HG02759 (cell line): ENCODE data around the gene RBM24.
"Not testable (repeated sequence)": the region's sequence is repeated elsewhere in the genome, so short reads cannot be mapped to it uniquely, and the experiment has no call there.

Experiments used
- ATAC-seq: cut with Tn5 transposase; IDR thresholded peaks from one replicate; pipeline ENCODE4 v1.9.1; 2021; ENCODE audit warnings: mild to moderate bottlenecking, moderate library complexity; ENCODE audit not compliant: unreplicated experiment

RBM24 gene

GRCh38 chr6:17289630-17290061 is 8.5 kb downstream of the RBM24 start:
- ATAC-seq = no peak

GRCh38 chr6:17291778-17292177 is 10.6 kb downstream of the RBM24 start:
- no peak for ATAC-seq

DNA sequence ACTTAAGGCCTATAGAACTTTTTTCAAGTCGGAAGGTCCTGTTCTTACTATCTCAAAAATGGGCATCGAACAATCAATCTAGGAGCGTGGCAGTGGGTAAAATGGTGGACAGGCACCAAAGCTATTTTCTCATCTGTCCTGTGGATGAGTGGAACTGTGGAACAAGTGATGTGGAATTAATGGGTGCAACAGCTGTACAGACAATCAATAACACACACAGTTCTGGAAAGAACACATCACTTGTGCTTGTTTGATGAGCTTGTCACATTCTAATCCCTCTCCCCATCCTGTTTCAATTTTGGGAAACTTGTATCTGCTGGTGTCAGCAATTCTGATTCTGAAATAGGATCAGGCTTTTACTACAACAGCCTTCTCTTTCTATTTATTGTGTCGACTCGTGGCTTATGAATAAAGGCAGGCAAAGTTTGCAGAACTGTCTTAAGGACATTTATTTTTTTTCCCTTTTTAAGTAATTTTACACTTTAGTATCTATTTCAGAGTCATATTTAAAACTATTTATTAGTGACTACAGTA is 11.5 kb downstream of the RBM24 start:
- ATAC-seq = no peak

GRCh38 chr6:17293395-17293794 is 12.2 kb downstream of the RBM24 start:
- ATAC-seq = no peak

GRCh38 chr6:17297271-17298080 is 16.3 kb downstream of the RBM24 start:
- ATAC-seq = no peak

GRCh38 chr6:17298257-17298656 is 17.1 kb downstream of the RBM24 start:
- ATAC-seq = no peak

- ATAC-seq = no peak
Measured at GRCh38 chr6:17299222-17299621, 18.1 kb downstream of the RBM24 start.

GRCh38 chr6:17299750-17300149 is 18.6 kb downstream of the RBM24 start:
- ATAC-seq = no peak

- no peak for ATAC-seq
Measured at GRCh38 chr6:17300637-17301036, 19.5 kb downstream of the RBM24 start.

- no peak for ATAC-seq
Measured at GRCh38 chr6:17303444-17303843, 22.3 kb downstream of the RBM24 start.

GRCh38 chr6:17305219-17306001 is 24.2 kb downstream of the RBM24 start:
- no peak for ATAC-seq

DNA sequence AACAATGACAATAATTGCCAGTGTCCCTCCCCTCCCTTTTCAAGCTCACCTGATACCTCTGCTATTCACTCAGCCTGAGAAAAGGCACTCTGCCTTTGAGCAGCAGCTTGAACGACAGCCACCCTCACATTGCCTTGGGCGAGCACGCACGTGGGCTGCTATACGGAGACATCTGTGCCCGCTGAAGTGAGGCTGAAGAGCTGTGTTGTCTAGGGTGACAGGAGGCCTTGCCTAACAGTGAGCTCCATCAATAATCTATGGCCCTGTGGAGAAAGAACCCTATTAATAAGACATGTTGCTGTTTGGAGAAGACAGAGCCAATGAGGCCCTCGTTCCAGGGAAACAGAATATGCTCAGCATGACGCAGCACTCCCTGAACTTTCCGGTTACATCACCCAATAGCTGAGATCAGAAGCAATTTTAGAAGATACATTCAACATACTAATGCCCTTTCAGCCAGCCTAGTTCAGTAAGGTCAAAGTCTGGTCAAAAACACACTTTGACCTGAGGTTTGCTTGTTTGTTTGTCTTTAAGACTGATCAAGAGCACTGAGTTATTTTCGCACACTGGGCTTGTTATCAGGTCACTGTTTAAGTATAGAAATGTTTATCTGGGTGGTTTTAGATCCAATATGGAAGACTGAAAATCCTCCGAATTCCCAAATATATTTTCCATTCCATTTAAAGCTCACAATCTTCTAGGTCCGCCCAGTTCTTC is 30.6 kb downstream of the RBM24 start:
- ATAC-seq = no peak

DNA sequence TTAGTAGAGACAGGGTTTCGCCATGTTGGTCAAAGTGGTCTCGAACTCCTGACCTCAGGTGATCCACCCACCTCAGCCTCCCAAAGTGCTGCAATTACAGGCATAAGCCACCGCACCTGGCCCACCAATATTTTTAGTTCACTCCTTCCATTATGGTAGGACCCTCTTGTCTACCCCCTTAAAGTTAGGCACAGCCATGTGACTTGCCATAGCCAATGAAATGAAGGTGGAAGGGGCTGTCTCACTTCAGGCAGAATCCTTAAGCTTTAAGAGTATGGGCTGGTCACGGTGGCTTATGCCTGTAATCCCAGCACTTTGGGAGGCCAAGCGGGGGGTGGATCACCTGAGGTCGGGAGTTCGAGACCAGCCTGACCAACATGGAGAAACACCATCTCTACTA is 32.1 kb downstream of the RBM24 start:
- ATAC-seq = not testable (repeated sequence)

GRCh38 chr6:17313971-17314370 is 32.8 kb downstream of the RBM24 start:
- no peak for ATAC-seq

- ATAC-seq = no peak
Measured at GRCh38 chr6:17315262-17315661, 34.1 kb downstream of the RBM24 start.

DNA sequence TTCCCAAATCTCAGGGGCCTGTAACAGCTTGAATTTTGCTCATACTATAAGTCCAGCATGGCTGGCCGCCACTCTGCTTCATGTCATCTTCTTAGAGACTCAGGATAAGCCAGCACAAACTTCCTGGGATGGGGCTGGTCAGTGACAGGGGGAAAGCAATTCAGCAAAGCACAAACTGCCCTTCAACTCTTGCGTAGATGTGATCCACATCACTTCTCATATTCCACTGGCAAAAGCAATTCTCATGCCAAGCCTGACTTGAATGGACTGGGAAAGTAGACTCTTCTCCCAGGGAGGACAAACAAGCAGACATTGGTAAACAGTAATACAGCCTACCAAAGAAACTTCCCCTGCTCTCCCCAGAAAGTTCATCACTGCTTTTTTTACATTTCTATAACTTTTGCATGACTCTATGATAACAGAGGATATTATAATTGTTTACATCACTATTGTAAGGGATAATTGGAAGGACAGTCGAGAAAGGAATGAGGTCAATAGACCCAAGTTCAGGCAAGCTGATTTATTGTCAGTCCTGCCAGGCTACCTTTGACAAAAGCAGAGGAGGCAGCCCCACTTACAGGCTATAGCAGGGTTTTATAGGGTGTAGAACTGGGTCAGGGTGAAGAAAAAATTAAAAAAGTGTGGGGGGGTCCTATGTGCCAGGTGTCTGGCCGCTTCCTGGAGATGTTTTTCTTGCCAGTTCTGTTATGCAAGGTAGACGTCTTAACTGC is 37.4 kb downstream of the RBM24 start:
- ATAC-seq = no peak

GRCh38 chr6:17320266-17320665 is 39.1 kb downstream of the RBM24 start:
- ATAC-seq = not testable (repeated sequence)

DNA sequence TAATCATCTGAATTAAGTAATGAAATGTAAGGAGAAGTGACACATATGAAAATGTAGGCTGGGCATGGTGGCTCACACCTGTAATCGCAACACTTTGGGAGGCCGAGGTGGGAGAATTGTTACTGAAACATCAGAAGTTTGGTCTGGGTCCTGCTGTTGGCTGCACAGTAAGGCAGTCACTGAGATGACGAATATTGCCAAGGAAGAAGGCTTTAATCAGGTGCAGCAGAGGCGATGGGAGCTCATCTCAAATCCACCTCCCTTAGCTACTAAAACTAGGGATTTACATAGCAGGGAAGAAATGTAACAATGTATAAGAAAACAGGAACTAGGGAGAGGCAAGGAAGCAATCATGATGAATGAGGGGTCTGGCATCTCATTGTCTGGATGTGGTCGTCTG is 50.1 kb downstream of the RBM24 start:
- ATAC-seq = no peak

DNA sequence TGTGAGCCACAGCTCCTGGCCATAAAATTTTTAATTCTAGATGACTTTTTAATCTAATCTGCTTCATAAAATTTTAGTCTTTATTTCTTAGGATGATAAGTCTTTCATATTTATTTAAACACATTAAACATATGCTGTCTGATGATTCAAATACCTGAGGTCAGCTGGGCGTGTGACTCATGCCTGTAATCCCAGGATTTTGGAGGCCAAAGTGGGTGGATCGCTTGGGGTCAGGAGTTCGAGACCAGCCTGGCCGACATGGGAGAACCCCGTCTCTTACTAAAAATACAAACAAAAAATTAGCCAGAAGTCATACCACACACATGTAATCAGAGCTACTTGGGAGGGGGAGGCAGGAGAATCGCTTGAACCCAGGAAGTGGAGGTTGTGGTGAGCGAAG is 53.1 kb downstream of the RBM24 start:
- no peak for ATAC-seq

GRCh38 chr6:17336425-17336824 is 55.3 kb downstream of the RBM24 start:
- ATAC-seq = no peak

DNA sequence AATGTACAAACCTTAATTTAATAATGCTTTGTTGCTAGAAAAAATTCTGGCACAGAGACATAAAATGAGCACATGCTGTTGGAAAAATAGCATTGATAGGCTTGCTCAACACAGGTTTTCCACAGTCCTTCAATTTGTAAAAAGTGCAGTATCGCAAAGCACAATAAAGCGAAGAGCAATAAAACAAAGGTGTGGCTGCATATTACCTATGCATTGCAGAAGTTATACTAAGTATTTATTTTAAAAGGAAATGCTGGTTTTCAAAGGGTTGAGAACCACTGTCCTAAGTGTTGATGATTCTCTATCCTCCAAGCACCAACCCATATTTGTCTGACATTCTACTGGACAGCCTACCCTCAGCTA is 58.1 kb downstream of the RBM24 start:
- no peak for ATAC-seq
